Muscle of arm (tissue), 12 donors: Measurements from ENCODE around the gene ANKS1A. TPM values are rescaled to one million over a fixed set of nuclear protein-coding genes. Genes with fewer than 3 reads are reported as not detected.
A peak's percentile ranks its signal among the peaks of the same experiment; 100 is the strongest.
"Not testable (repeated sequence)": the region's sequence is repeated elsewhere in the genome, so short reads cannot be mapped to it uniquely, and the experiment has no call there.

Experiments used
- DNase-seq: peaks from one replicate; pipeline ENCODE4 v3.0.0-alpha.2; 2013
- polyA plus RNA-seq, 12 donors: library from polyadenylated mRNA; unstranded; fragments of 120-200 nt; gene quantifications; one replicate each; pipeline ENCODE4 v1.2.1, GENCODE V29; 2013; ENCODE audit not compliant: insufficient read length in 12 of 12

ANKS1A gene
- polyA plus RNA-seq, 12 donors = 30.8 to 59.7 (median 40.6) TPM; not detected in 1

- no peak for DNase-seq
Measured at GRCh38 chr6:35096129-35096862, 207.2 kb downstream of the ANKS1A start.

- DNase-seq = no peak
Measured at GRCh38 chr6:35099116-35099515, 210.1 kb downstream of the ANKS1A start.

GRCh38 chr6:35105078-35105477, 216.0 kb downstream of the ANKS1A start:
- DNase-seq = no peak

- not testable (repeated sequence) for DNase-seq
Measured at GRCh38 chr6:35106061-35106460, 217.0 kb downstream of the ANKS1A start.

GRCh38 chr6:35107208-35107607, 218.2 kb downstream of the ANKS1A start:
- DNase-seq = not testable (repeated sequence)

GRCh38 chr6:35107761-35108160, 218.7 kb downstream of the ANKS1A start:
- DNase-seq = not testable (repeated sequence)

- DNase-seq = no peak
Measured at GRCh38 chr6:35108309-35108885, 219.3 kb downstream of the ANKS1A start.

- no peak for DNase-seq
Measured at GRCh38 chr6:35120746-35121145, 231.7 kb downstream of the ANKS1A start.

- no peak for DNase-seq
Measured at GRCh38 chr6:35124356-35124755, 235.3 kb downstream of the ANKS1A start.

- DNase-seq = peak; percentile 57
Measured at GRCh38 chr6:35128042-35128441, 239.0 kb downstream of the ANKS1A start.

GRCh38 chr6:35128496-35128895, 239.4 kb downstream of the ANKS1A start:
- no peak for DNase-seq

GRCh38 chr6:35136185-35136584, 247.1 kb downstream of the ANKS1A start:
- DNase-seq = no peak

- not testable (repeated sequence) for DNase-seq
Measured at GRCh38 chr6:35138191-35138590, 249.1 kb downstream of the ANKS1A start.

- DNase-seq = no peak
Measured at GRCh38 chr6:35139470-35139869, 250.4 kb downstream of the ANKS1A start.

GRCh38 chr6:35139924-35140638, 251.0 kb downstream of the ANKS1A start:
- DNase-seq = peak; percentile 80

- DNase-seq = no peak
Measured at GRCh38 chr6:35140639-35141006, 251.6 kb downstream of the ANKS1A start.

Other genes with a start within 250 kb of the ANKS1A start
- 10 to 100 TPM in 11 of 12 donors, not detected in 1; 53.5 to 98.5 (median 84.0) TPM for gene ILRUN, start 192.5 kb upstream of the ANKS1A start, polyA plus RNA-seq
- 100 to 1,000 TPM in 10 of 12 donors, 10 to 100 TPM in 1, not detected in 1; 76.1 to 138 (median 113) TPM for gene SNRPC, start 131.8 kb upstream of the ANKS1A start, polyA plus RNA-seq
- 10 to 100 TPM in 11 of 12 donors, not detected in 1; 10.3 to 18.2 (median 14.9) TPM for gene BLTP3A, start 97.2 kb upstream of the ANKS1A start, polyA plus RNA-seq
- gene TAF11, start 1.2 kb upstream of the ANKS1A start, polyA plus RNA-seq = 10 to 100 TPM in 11 of 12 donors, not detected in 1; 34.8 to 56.1 (median 48.3) TPM